LoVo (cell line): Measurements from ENCODE around the gene DLGAP1.

Experiments
- DNase-seq: peaks from one replicate; pipeline ENCODE4 v3.0.0-alpha.2; 2016; ENCODE audit warnings: low spot score

Gene DLGAP1

GRCh38 chr18:3985664-3986063 is 469.4 kb downstream of the DLGAP1 start:
- DNase-seq = no peak

DNA sequence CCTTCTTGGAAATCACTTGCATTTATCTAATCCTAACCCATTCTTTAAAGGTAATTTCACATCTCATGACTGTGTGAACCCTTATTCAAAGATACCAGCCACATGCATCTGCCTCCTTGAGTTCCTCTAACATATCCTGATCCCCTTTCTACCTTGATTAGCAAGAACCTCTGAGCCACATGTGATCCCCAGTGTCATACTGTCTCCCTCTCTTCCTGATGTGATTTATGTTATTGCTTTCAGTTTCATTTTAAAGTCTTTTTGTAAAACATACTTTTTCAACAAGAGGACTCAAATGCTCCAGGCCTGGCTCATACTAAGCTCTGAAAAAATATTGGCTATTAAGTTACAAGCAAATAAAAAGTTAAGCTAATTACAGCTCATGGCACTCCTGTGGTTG is 470.1 kb downstream of the DLGAP1 start:
- DNase-seq = no peak

GRCh38 chr18:3984163-3984757 is 470.8 kb downstream of the DLGAP1 start:
- DNase-seq = no peak

GRCh38 chr18:3983351-3983969 is 471.6 kb downstream of the DLGAP1 start:
- DNase-seq = peak; percentile 14

DNA sequence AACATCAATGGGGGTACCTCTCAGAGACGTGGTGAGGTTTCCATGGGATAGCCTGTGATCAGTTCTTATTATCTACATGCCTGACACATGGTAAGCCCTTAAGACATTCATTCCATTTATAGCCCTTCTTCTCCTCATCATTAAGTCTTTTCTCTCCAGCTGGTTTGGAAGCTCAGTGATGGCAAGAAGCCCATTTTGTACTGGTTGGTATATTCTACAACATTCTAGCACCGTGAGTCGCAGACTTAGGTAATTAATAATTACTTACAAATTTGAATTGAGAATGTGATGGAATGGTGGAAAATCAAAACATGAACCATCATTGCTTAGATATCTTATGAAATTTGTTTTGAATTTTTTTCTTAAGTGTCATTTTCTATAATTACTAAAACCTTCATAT is 472.6 kb downstream of the DLGAP1 start:
- DNase-seq = no peak

DNA sequence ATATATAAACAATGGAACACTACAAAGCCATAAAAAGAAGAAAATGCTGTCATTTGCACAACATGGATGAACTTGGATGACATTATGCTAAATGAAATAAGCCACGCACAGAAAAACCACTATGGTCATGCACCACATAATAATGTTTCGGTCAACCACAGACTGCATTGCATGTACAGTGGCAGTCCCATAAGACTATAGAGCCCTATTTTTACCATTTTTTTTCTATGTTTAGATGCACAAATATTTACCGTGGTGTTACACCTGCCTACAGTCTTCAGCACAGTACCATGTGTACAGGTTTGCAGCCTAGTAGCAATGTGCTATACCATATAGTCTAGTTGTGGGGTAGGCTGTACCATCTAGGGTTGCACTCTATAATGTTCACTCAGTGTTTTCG is 476.1 kb downstream of the DLGAP1 start:
- DNase-seq = no peak

- DNase-seq = no peak
Measured at GRCh38 chr18:3973191-3973850, 481.8 kb downstream of the DLGAP1 start.

DNA sequence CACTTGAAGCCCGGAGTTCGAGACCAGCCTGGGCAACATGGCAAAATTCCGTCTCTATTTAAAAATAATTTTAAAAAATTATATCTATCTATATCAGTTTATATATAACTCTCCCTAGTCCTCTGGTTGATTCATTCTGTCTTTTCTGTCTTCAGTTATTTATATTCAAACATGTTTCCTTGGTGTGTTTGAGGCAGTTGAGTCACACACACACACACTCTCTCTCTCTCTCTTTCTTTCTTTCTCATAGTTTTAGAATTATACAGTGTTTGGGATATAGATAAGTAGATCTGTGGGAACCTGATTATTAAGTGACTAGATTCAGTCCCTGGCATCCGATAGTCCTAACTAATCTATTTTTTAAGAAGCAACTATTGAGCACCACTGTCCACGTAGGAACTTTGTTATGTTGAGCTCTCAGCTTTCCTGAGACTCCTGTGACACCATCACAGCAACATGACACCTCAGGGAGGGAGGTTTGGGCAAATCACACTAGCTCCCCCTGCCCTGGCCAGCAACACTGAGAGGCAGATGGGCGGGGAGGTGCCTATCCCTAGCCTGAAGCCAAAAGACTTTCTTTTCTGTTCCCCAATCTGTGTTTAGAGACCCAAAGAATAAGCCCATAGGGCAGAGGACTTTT is 482.7 kb downstream of the DLGAP1 start:
- DNase-seq = no peak

- DNase-seq = no peak
Measured at GRCh38 chr18:3970929-3971328, 484.2 kb downstream of the DLGAP1 start.

GRCh38 chr18:3967359-3968180 is 487.5 kb downstream of the DLGAP1 start:
- no peak for DNase-seq

DNA sequence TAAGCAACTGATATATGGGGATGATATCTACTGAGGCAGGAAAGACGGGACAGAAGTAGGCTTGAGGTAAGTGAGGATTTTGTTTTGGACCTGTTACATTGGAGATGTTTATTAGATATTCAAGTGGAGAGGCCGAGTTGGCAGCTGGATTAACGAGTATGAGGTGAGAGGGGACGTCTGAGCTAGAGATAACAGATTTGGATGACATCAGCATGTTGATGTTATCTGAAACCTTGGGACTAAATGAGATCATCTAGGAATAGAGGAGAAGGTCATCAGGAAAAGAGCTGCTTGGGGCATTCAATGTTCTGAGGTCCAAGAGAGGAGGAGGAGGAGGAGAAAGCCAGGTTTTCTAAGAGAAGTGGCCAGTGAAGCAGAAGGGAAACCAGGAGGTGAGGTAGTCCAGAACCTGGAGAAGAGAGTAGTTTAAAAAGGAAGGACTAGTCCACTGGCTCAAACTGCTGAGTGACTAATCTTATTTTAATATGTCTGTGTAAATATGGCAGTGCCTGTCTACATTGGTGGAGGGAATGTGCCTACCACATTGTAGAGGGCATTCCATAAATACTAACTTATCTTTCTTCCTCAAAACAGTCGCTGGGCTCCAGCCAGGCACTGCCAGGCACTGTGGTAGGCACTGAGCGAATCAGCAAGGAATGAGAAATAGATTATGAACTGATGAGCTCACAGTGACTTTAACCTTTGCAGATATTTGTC is 488.3 kb downstream of the DLGAP1 start:
- peak; percentile 6 for DNase-seq

DNA sequence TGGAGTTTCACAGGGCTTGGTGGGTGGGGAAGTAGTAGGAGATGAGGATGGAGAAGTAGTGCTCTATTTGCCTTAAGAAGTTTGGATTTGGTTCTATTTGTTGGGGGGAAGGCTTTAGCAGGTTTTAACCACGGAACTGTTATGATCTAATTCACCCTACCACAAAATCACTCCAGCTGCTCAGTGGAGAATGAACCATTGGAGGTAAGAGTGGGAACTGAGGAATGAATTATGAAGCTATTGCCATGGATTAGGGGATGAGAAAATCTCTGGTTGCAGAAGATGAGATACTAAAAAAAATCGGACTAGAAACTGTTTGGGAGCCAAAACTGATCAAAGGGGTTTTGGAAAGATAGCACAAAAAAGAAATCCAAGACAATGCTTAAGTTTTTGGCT is 488.9 kb downstream of the DLGAP1 start:
- DNase-seq = no peak

GRCh38 chr18:3960977-3961376 is 494.1 kb downstream of the DLGAP1 start:
- no peak for DNase-seq

DNA sequence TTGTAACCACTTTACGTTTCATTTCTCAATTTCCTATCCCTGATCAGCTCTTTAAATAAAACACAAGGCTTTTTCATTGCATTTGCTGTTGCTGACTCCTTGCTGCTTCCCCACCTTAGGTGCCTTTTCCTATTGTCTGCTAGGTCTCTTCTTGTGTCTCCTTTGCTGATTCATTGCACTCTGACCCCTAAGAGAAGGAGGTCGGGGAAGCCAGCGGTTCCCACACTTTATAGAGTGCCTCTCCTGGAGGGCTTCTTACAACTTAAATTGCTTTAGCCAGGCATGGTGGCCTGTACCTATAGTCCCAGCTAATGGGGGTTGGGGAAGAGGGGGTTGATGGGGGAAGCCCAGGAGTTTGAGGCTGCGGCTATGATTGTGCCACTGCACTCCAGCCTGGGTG is 495.0 kb downstream of the DLGAP1 start:
- no peak for DNase-seq

DNA sequence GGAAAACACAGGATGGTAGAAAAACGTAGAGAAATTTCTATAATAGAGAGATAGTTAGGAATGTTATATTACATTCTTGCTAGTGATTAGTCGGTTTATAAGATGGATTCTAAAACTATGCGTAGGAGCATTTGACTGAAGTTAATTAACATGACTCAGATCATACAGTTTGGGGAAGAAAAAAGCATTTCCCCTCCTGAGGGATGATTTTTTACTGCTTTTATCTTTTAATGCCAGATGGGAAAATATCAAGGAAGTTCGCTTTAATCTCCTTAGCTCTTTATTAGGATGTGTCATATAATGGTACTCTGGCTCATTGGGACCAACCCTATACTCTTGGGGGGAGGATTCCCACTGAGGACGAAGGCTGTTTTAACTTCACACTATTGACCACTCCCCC is 503.1 kb downstream of the DLGAP1 start:
- DNase-seq = no peak

- DNase-seq = no peak
Measured at GRCh38 chr18:3950668-3951404, 504.3 kb downstream of the DLGAP1 start.

- no peak for DNase-seq
Measured at GRCh38 chr18:3948958-3949357, 506.1 kb downstream of the DLGAP1 start.

DNA sequence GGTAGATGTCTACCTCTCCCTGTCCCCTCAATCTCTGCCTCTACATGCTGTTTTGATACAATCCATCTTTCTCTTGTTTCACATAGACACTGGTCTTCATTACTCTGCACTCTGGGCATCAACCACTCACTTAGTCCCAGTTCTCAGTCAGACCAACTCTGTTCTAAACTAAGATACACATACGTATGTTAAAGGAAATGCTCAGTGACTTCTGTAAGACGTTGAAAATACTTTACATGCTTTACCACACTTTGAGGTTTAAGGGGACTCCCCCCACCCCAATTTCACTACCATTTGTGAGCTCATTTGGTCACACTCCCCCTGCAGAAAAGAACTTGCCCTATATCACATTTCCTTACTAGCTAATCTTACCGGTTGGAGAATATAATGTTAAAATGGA is 507.7 kb downstream of the DLGAP1 start:
- DNase-seq = no peak

GRCh38 chr18:3935305-3935704 is 519.8 kb downstream of the DLGAP1 start:
- DNase-seq = no peak

GRCh38 chr18:3932276-3932675 is 522.8 kb downstream of the DLGAP1 start:
- DNase-seq = no peak

DNA sequence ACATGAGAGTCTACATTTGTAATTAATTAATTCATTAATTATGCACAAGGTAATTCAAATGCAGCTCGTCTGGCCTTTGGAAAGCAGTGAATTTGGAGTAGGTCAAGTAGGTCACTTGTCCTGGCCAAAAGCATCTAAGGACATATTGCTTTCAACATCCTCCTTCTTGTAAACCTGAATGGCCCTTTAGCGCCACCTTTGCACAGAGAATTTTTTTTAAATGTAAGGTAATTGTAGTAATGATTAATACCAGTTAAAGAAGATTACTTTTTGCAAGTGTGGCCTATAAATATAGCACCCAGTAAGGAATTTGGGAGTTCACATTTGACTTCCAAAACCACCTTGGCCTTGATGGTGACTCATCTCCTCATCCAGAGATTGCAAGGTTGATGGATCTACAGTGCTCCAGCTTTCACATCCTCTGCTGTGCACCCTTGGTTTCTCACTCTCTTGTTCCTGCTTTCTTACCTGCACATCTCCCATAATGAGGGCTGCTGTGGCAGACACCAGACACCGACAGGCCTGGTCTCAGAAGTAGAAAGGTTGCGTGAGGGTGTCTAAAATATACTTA is 523.5 kb downstream of the DLGAP1 start:
- no peak for DNase-seq
